Measurements from ENCODE around the gene RPL13.

GRCh38 chr16:89576153-89577054 is 15.9 kb downstream of the RPL13 start:
- TF ChIP-seq POLR2A (IDR thresholded peaks at IDR 0.05), result no peak
- TF ChIP-seq CTCF (IDR thresholded peaks at IDR 0.05), result no peak
- TF ChIP-seq POLR2AphosphoS5 (IDR thresholded peaks at IDR 0.05), result no peak
- no peak for TF ChIP-seq EP300 (IDR thresholded peaks at IDR 0.05)

Measured in upper lobe of left lung (tissue), 4 donors.